Astrocyte (in vitro differentiated cells and primary cell): ENCODE results near the gene LGALS1. TPM values are rescaled to one million over a fixed set of nuclear protein-coding genes. Genes with fewer than 3 reads are reported as not detected.

Experiments used
- DNase-seq: peaks from one replicate; pipeline ENCODE4 v3.0.0-alpha.2; 2010; ENCODE audit warnings: low read depth
- FAIRE-seq: peaks from 2 replicates; lab custom pipeline; 2011; peaks lifted over from hg19 to GRCh38; lab: Jason Lieb, UNC
- H2AFZ ChIP-seq: 2 replicates; pipeline ENCODE4 v1.6.0; 2012; ENCODE audit warnings: low read depth, low read length, inconsistent platforms
- H3K27ac ChIP-seq: 2 replicates; pipeline ENCODE4 v1.5.1; 2011; ENCODE audit warnings: low read depth, low read length, inconsistent platforms
- H3K27me3 ChIP-seq: 2 replicates; pipeline ENCODE4 v1.6.0; 2011; ENCODE audit warnings: low read length, inconsistent platforms; ENCODE audit not compliant: insufficient read depth
- H3K36me3 ChIP-seq: 2 replicates; pipeline ENCODE4 v1.5.1; 2011; ENCODE audit warnings: low read length, inconsistent platforms; ENCODE audit not compliant: insufficient read depth
- H3K4me1 ChIP-seq: 2 replicates; pipeline ENCODE4 v1.5.1; 2011; ENCODE audit warnings: low read length, inconsistent platforms; ENCODE audit not compliant: insufficient read depth
- H3K4me2 ChIP-seq: 2 replicates; pipeline ENCODE4 v1.6.0; 2012; ENCODE audit warnings: low read length, inconsistent platforms
- H3K4me3 ChIP-seq: 2 replicates; pipeline ENCODE4 v1.5.1; 2011; ENCODE audit warnings: low read depth, mild to moderate bottlenecking, low read length, inconsistent platforms; ENCODE audit not compliant: insufficient read depth
- H3K79me2 ChIP-seq: 2 replicates; pipeline ENCODE4 v1.6.0; 2012; ENCODE audit warnings: mild to moderate bottlenecking, low read length, inconsistent platforms; ENCODE audit not compliant: insufficient read depth
- H3K9ac ChIP-seq: 2 replicates; pipeline ENCODE4 v1.6.0; 2012; ENCODE audit warnings: mild to moderate bottlenecking, low read length, inconsistent platforms
- H3K9me3 ChIP-seq: 2 replicates; pipeline ENCODE4 v1.5.1; 2012; ENCODE audit warnings: low read depth, mild to moderate bottlenecking, low read length, inconsistent platforms; ENCODE audit not compliant: insufficient read depth
- H4K20me1 ChIP-seq: 2 replicates; pipeline ENCODE4 v1.6.0; 2012; ENCODE audit warnings: low read length, inconsistent platforms; ENCODE audit not compliant: insufficient read depth
- H3K27ac Mint-ChIP-seq: one replicate; pipeline ENCODE4 v1.8.0; 2021; ENCODE audit warnings: mild to moderate bottlenecking, mixed read lengths; ENCODE audit not compliant: unreplicated experiment
- H3K27me3 Mint-ChIP-seq: one replicate; pipeline ENCODE4 v1.8.0; 2021; ENCODE audit warnings: low read depth, mixed read lengths; ENCODE audit not compliant: unreplicated experiment
- H3K36me3 Mint-ChIP-seq: one replicate; pipeline ENCODE4 v1.8.0; 2021; ENCODE audit warnings: low read depth, mixed read lengths; ENCODE audit not compliant: unreplicated experiment
- H3K4me1 Mint-ChIP-seq: one replicate; pipeline ENCODE4 v1.8.0; 2021; ENCODE audit warnings: low read depth, mixed read lengths; ENCODE audit not compliant: unreplicated experiment
- H3K4me3 Mint-ChIP-seq: one replicate; pipeline ENCODE4 v1.8.0; 2021; ENCODE audit warnings: mild to moderate bottlenecking, moderate library complexity, mixed read lengths; ENCODE audit not compliant: unreplicated experiment
- H3K9me3 Mint-ChIP-seq: one replicate; pipeline ENCODE4 v1.8.0; 2021; ENCODE audit warnings: mild to moderate bottlenecking, mixed read lengths; ENCODE audit not compliant: unreplicated experiment
- CTCF ChIP-seq: IDR thresholded peaks from 2 replicates; pipeline ENCODE4 v1.5.1; 2011; ENCODE audit warnings: low read depth, mild to moderate bottlenecking, inconsistent platforms, low read length, moderate library complexity; ENCODE audit not compliant: insufficient read depth
- EZH2 ChIP-seq: IDR thresholded peaks from 2 replicates; pipeline ENCODE4 v1.6.1; 2012; ENCODE audit warnings: mild to moderate bottlenecking, low read length, inconsistent platforms; ENCODE audit not compliant: insufficient read depth
- total RNA-seq: library from RNA; stranded (reverse); gene quantifications from 2 replicates; pipeline ENCODE4 v1.2.1, GENCODE V29; 2021

The LGALS1 gene
- total RNA-seq, 1 donor from 2014 or later: 240 TPM

- Histone ChIP-seq H3K9me3 (no peaks in the 10 kb centered on the region), H3K4me2 (no peak overlapping the region), H3K27ac (no peak overlapping the region), H3K36me3 (no peaks in the 10 kb centered on the region), H3K27me3 (no peaks in the 10 kb centered on the region), H3K79me2 (no peaks in the 10 kb centered on the region), H2AFZ (no peak overlapping the region), H3K4me1 (peaks cover under 1% of the 10 kb centered on the region), H3K4me3 (no peak overlapping the region), H4K20me1 (no peaks in the 10 kb centered on the region), H3K9ac (no peak overlapping the region)
- FAIRE-seq (no peak), DNase-seq (no peak)
- no peaks in the 10 kb centered on the region for H3K27me3 Mint-ChIP-seq
- no peak overlapping the region for H3K4me3 Mint-ChIP-seq
- H3K4me1 Mint-ChIP-seq: no peaks in the 10 kb centered on the region
- H3K27ac Mint-ChIP-seq: no peak overlapping the region
- no peaks in the 10 kb centered on the region for H3K9me3 Mint-ChIP-seq
- peaks cover 21% of the 10 kb centered on the region for H3K36me3 Mint-ChIP-seq
- TF ChIP-seq CTCF (no peak), EZH2 (no peak)
Measured at GRCh38 chr22:37701141-37701786, 25.8 kb downstream of the LGALS1 start.

- H3K36me3 ChIP-seq: no peaks in the 10 kb centered on the region
- H3K27ac Mint-ChIP-seq: no peak overlapping the region
- H3K27ac ChIP-seq: no peak overlapping the region
- H3K9me3 Mint-ChIP-seq: no peaks in the 10 kb centered on the region
- no peaks in the 10 kb centered on the region for H3K4me1 Mint-ChIP-seq
- FAIRE-seq (no peak), DNase-seq (no peak)
- no peaks in the 10 kb centered on the region for H4K20me1 ChIP-seq
- H3K79me2 ChIP-seq: no peaks in the 10 kb centered on the region
- H3K4me3 Mint-ChIP-seq: no peak overlapping the region
- no peaks in the 10 kb centered on the region for H3K27me3 ChIP-seq
- peaks cover 24% of the 10 kb centered on the region for H3K36me3 Mint-ChIP-seq
- H3K9me3 ChIP-seq: no peaks in the 10 kb centered on the region
- no peak for TF ChIP-seq CTCF
- no peaks in the 10 kb centered on the region for H3K27me3 Mint-ChIP-seq
- no peak overlapping the region for H3K4me3 ChIP-seq
- no peak overlapping the region for H3K4me2 ChIP-seq
- H2AFZ ChIP-seq: no peak overlapping the region
- no peaks in the 10 kb centered on the region for H3K4me1 ChIP-seq
- no peak overlapping the region for H3K9ac ChIP-seq
Measured at GRCh38 chr22:37703906-37704305, 28.5 kb downstream of the LGALS1 start.

GRCh38 chr22:37704645-37705044 is 29.2 kb downstream of the LGALS1 start:
- H3K4me3 ChIP-seq: no peak overlapping the region
- Mint-ChIP-seq H3K27ac (no peak overlapping the region), H3K4me3 (no peak overlapping the region), H3K4me1 (no peaks in the 10 kb centered on the region), H3K27me3 (no peaks in the 10 kb centered on the region), H3K9me3 (no peaks in the 10 kb centered on the region), H3K36me3 (peaks cover 24% of the 10 kb centered on the region)
- H2AFZ ChIP-seq: no peak overlapping the region
- H3K9ac ChIP-seq: no peak overlapping the region
- H4K20me1 ChIP-seq: no peaks in the 10 kb centered on the region
- DNase-seq (no peak), FAIRE-seq (no peak)
- no peak overlapping the region for H3K4me2 ChIP-seq
- no peaks in the 10 kb centered on the region for H3K36me3 ChIP-seq
- TF ChIP-seq EZH2: no peak
- no peak for TF ChIP-seq CTCF
- no peaks in the 10 kb centered on the region for H3K79me2 ChIP-seq
- H3K27ac ChIP-seq: no peak overlapping the region
- no peaks in the 10 kb centered on the region for H3K27me3 ChIP-seq
- H3K4me1 ChIP-seq: no peaks in the 10 kb centered on the region
- H3K9me3 ChIP-seq: no peaks in the 10 kb centered on the region
